Chondrocyte (in vitro differentiated cells): ENCODE measurements around the gene TNRC6C. TPM values are rescaled to one million over a fixed set of nuclear protein-coding genes. Genes with fewer than 3 reads are reported as not detected.

Experiments
- DNase-seq: peaks from one replicate; pipeline ENCODE4 v3.0.0; 2021; ENCODE audit warnings: mixed read lengths, low spot score
- H3K27ac Mint-ChIP-seq: one replicate; pipeline ENCODE4 v1.8.0; 2021; ENCODE audit warnings: mild to moderate bottlenecking, moderate library complexity, mixed read lengths; ENCODE audit not compliant: unreplicated experiment
- H3K27me3 Mint-ChIP-seq: 2 replicates; pipeline ENCODE4 v1.8.0; 2021; ENCODE audit warnings: low read depth, mixed read lengths
- H3K36me3 Mint-ChIP-seq: 2 replicates; pipeline ENCODE4 v1.8.0; 2021; ENCODE audit warnings: low read depth, mixed read lengths
- H3K4me1 Mint-ChIP-seq: 2 replicates; pipeline ENCODE4 v1.8.0; 2021; ENCODE audit warnings: low read depth, mild to moderate bottlenecking, mixed read lengths
- H3K4me3 Mint-ChIP-seq: one replicate; pipeline ENCODE4 v1.8.0; 2021; ENCODE audit warnings: mild to moderate bottlenecking, moderate library complexity, mixed read lengths; ENCODE audit not compliant: unreplicated experiment
- H3K9me3 Mint-ChIP-seq: 2 replicates; pipeline ENCODE4 v1.8.0; 2021; ENCODE audit warnings: low read depth, mixed read lengths
- total RNA-seq: library from RNA; stranded (reverse); gene quantifications from 3 replicates; pipeline ENCODE4 v1.2.1, GENCODE V29; 2021
- TF ChIP-seq, protein P1 (sequence below): fragments of 200-600 bp; sonication (generic); IDR thresholded peaks from 2 replicates; pipeline ENCODE4 v1.5.0; 2021; ENCODE audit warnings: antibody characterized with exemption, mild to moderate bottlenecking, moderate library complexity

TNRC6C gene
- total RNA-seq, 1 donor from 2014 or later = 19.8 TPM

GRCh38 chr17:78040440-78041385 is 82.2 kb downstream of the TNRC6C start:
- H3K27ac Mint-ChIP-seq = no peak overlapping the region
- no peaks in the 10 kb centered on the region for H3K27me3 Mint-ChIP-seq
- H3K4me3 Mint-ChIP-seq = no peak overlapping the region
- H3K4me1 Mint-ChIP-seq = peaks cover 6% of the 10 kb centered on the region
- TF ChIP-seq, protein P1, sequence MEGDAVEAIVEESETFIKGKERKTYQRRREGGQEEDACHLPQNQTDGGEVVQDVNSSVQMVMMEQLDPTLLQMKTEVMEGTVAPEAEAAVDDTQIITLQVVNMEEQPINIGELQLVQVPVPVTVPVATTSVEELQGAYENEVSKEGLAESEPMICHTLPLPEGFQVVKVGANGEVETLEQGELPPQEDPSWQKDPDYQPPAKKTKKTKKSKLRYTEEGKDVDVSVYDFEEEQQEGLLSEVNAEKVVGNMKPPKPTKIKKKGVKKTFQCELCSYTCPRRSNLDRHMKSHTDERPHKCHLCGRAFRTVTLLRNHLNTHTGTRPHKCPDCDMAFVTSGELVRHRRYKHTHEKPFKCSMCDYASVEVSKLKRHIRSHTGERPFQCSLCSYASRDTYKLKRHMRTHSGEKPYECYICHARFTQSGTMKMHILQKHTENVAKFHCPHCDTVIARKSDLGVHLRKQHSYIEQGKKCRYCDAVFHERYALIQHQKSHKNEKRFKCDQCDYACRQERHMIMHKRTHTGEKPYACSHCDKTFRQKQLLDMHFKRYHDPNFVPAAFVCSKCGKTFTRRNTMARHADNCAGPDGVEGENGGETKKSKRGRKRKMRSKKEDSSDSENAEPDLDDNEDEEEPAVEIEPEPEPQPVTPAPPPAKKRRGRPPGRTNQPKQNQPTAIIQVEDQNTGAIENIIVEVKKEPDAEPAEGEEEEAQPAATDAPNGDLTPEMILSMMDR = no peak
- H3K9me3 Mint-ChIP-seq = peaks cover 4% of the 10 kb centered on the region
- peaks cover 14% of the 10 kb centered on the region for H3K36me3 Mint-ChIP-seq
- DNase-seq = no peak

DNA sequence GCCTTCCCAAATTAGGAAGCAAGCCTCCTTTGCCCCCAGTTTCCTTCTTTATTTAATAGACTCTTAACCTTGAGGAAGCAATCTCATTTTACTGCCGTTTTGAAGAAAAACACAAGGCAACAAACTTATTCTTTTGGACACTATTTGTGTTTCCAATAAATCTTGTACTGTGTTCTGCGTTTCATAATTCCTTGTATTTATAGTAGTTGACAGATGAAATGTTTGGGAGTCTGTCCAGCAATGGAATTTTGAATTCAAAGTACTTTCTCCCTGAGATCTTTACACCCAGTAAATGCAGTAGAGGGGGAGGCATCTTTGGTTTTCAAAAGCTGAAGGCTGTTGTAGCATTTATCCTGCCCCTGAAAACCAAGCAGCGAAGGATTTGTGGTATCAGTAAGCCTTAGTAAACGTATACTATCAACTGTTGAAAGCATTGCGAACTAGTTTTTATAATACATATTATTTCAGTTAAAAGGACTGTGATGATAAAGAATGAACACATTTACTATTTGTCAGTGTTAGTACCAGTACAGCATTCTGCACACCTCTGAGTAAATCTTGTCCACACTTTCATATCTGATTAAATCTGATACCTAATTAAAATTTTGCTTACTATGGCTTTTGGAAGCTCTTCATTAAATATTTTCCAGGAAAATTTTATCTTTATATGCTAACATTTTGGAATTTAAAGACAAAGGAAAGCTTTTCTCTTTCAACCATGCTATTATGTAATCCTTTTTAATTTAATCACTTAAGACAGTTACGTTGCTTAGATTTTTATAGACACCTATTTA is 83.1 kb downstream of the TNRC6C start:
- no peaks in the 10 kb centered on the region for H3K27me3 Mint-ChIP-seq
- DNase-seq = no peak

GRCh38 chr17:78042542-78042941 is 84.0 kb downstream of the TNRC6C start:
- peaks cover 5% of the 10 kb centered on the region for H3K9me3 Mint-ChIP-seq
- no peak overlapping the region for H3K4me3 Mint-ChIP-seq
- TF ChIP-seq, protein P1 = no peak
- H3K36me3 Mint-ChIP-seq = peaks cover 9% of the 10 kb centered on the region
- no peak for DNase-seq
- no peak overlapping the region for H3K27ac Mint-ChIP-seq
- no peaks in the 10 kb centered on the region for H3K27me3 Mint-ChIP-seq
- peaks cover 6% of the 10 kb centered on the region for H3K4me1 Mint-ChIP-seq

More for the DNA sequence above, 83.1 kb downstream of the TNRC6C start:
- H3K4me3 Mint-ChIP-seq = no peak overlapping the region
- TF ChIP-seq, protein P1 = no peak
- H3K27ac Mint-ChIP-seq = no peak overlapping the region
- H3K9me3 Mint-ChIP-seq = peaks cover 4% of the 10 kb centered on the region
- H3K4me1 Mint-ChIP-seq = peaks cover 6% of the 10 kb centered on the region
- peaks cover 13% of the 10 kb centered on the region for H3K36me3 Mint-ChIP-seq

GRCh38 chr17:78043031-78043430 is 84.5 kb downstream of the TNRC6C start:
- no peak for DNase-seq
- TF ChIP-seq, protein P1 = no peak
- Mint-ChIP-seq H3K36me3 (peaks cover 6% of the 10 kb centered on the region), H3K27ac (no peak overlapping the region), H3K4me3 (no peak overlapping the region), H3K27me3 (no peaks in the 10 kb centered on the region), H3K9me3 (peaks cover 5% of the 10 kb centered on the region), H3K4me1 (peaks cover 6% of the 10 kb centered on the region)

GRCh38 chr17:78044280-78044835 is 85.9 kb downstream of the TNRC6C start:
- H3K36me3 Mint-ChIP-seq = peaks cover 8% of the 10 kb centered on the region
- H3K27me3 Mint-ChIP-seq = no peaks in the 10 kb centered on the region
- no peak overlapping the region for H3K4me3 Mint-ChIP-seq
- H3K9me3 Mint-ChIP-seq = peaks cover 5% of the 10 kb centered on the region
- TF ChIP-seq, protein P1 = no peak
- H3K27ac Mint-ChIP-seq = no peak overlapping the region
- no peak for DNase-seq
- peaks cover 6% of the 10 kb centered on the region for H3K4me1 Mint-ChIP-seq
